Measurements from ENCODE around the gene DNHD1.

- TF ChIP-seq POLR2A (IDR thresholded peaks at IDR 0.05; ENCODE audit: control extremely low read depth in 1 of 2, low read depth in 2 of 2, low read length in 2 of 2) (no peak), CHD7 (IDR thresholded peaks at IDR 0.05; ENCODE audit: insufficient replicate concordance, low read length) (no peak), KDM1A (IDR thresholded peaks at IDR 0.05; ENCODE audit: borderline replicate concordance, low read length) (no peak), EZH2 (IDR thresholded peaks at IDR 0.05; ENCODE audit: low read depth, low read length, severe bottlenecking) (no peak), CTCF (IDR thresholded peaks at IDR 0.05; ENCODE audit: control extremely low read depth in 1 of 3, insufficient read depth in 1 of 3, low read depth in 1 of 3, low read length in 3 of 3) (no peak), EP300 (IDR thresholded peaks at IDR 0.05; ENCODE audit: borderline replicate concordance in 1 of 2, low read depth in 2 of 2, low read length in 2 of 2) (no peak), E2F6 (IDR thresholded peaks at IDR 0.05) (no peak), TAF1 (IDR thresholded peaks at IDR 0.05; ENCODE audit: low read depth, low read length) (no peak), PHF8 (conservative IDR thresholded peaks at IDR 0.05; ENCODE audit: low read depth, low read length) (no peak), TCF12 (IDR thresholded peaks at IDR 0.05; ENCODE audit: low read depth, low read length) (no peak), NRF1 (IDR thresholded peaks at IDR 0.05; ENCODE audit: low read depth, low read length) (no peak), GABPA (IDR thresholded peaks at IDR 0.05; ENCODE audit: borderline replicate concordance, insufficient read depth, low read length) (no peak), ATF3 (IDR thresholded peaks at IDR 0.05; ENCODE audit: insufficient read depth, low read depth, low read length) (no peak)
Observed at GRCh38 chr11:6617315-6617781, 120.3 kb downstream of the DNHD1 start.

All from H1 (cell line).